HK-2 (cell line): ENCODE results near the gene SNTB2.
"Not testable (repeated sequence)": the region's sequence is repeated elsewhere in the genome, so short reads cannot be mapped to it uniquely, and the experiment has no call there.

Experiments
- DNase-seq: peaks from one replicate; pipeline ENCODE4 v3.0.0-alpha.2; 2018; ENCODE audit not compliant: unreplicated experiment

The SNTB2 gene

GRCh38 chr16:69286941-69287713 lies 100.2 kb downstream of the SNTB2 start:
- no peak for DNase-seq

DNA sequence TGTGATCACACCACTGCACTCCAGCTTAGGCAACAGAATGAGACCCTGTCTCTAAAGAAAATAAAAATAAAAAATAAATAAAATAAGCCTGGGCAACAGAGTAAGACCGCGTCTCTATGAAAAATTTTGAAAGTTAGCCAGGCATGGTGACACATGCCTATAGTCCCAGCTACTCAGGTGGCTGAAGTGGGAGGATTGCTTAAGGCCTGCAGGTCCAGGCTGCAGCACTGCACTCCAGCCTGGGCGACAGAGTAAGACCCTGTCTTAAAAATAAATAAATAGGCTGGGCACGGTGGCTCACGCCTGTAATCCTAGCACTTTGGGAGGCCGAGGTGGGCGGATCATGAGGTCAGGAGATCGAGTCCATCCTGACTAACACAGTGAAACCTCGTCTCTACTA lies 104.7 kb downstream of the SNTB2 start:
- DNase-seq, result not testable (repeated sequence)

DNA sequence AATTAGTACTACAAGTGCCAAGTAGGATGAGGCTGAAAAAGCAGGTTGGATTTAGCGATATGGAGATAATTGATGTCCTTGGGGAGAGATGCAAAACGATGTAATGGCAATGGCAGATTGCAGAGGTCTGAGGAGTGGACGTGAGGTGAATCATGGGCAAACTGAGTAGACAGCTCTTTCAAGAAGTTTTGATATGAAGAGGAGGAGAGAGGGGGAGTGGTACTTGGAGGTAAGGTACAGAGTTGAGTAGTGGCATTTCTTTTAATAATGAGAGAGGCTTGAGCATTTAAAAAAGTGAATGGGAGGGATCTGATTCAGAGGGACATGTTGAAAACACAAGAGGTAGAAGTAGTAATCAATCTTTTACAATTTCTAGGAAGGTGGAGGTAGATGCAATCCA lies 106.4 kb downstream of the SNTB2 start:
- DNase-seq, result no peak

DNA sequence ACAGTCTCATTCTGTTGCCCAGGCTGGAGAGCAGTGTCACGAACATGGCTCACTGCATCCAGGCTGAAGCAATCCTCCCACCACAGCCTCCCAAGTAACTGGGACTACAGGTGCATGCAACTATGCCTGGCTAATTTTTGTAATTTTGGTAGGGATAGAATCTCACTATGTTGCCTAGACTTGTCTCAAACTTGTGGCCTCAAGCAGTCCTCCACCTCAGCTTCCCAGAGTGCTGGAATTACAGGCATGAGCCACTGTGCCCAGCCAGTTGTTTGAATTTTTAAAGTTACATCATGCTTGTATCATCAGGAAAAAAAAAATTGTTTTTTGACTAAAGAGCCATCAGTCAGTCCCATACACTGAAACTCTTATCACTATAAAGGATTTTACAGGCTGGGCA lies 107.1 kb downstream of the SNTB2 start:
- no peak for DNase-seq

DNA sequence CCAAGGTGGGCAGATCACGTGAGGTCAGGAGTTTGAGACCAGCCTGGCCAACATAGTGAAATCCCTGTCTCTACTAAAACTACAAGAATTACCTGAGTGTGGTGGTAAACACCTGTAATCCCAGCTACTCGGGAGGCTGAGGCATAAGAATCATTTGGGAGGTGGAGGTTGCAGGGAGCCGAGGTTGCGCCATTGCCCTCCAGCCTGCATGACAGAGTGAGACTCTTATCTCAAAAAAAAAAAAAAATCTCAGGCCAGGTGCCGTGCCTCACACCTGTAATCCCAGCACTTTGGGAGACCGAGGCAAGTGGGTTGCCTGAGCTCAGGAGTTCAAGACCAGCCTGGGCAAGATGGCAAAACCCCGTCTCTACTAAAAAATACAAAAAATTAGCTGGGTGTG lies 109.8 kb downstream of the SNTB2 start:
- DNase-seq, result not testable (repeated sequence)

- no peak for DNase-seq
These were observed 111.3 kb downstream of the SNTB2 start for GRCh38 chr16:69298261-69298660.

- no peak for DNase-seq
These were observed 114.2 kb downstream of the SNTB2 start for GRCh38 chr16:69301187-69301586.

- no peak for DNase-seq
These were observed 114.9 kb downstream of the SNTB2 start for GRCh38 chr16:69301861-69302260.

DNA sequence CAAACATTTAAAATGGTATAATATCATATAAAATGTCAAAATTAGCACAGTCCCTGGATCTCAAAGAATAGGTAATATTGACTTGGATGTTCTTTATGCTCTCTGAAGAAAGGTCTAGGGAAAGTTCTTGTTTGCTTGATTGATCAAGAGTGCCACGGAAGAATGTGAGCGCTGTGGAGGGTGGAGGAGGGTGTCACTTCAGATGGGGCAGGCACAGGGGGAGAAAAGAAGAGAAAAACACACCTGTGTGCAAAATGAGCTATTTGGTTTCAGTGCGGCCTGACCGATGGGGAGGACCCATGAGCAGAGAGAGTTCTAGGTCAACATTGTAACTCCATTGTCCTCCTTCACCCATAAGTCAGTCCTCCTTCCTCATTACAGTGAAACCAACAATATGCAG lies 115.3 kb downstream of the SNTB2 start:
- no peak for DNase-seq

- no peak for DNase-seq
These were observed 119.1 kb downstream of the SNTB2 start for GRCh38 chr16:69306031-69306430.

DNA sequence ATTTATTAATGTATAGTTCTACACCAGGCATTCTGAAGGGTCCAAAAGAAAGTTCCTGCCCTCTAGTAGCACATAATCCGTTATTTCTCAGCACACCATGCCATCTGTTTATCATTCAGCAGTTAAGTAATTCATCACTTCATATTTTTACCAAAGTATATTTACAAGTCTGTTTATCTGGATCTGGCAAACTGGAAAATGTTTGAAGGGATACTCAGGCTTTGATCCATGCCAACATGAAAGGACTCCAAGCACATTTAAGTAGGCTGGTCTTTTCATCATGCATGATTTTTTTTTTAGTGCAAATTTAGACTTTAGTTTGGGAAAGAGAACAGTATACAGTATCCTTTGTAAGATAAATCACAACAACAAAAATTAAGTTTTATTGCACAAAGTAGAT lies 120.1 kb downstream of the SNTB2 start:
- DNase-seq, result no peak

- DNase-seq, result no peak
These were observed 120.9 kb downstream of the SNTB2 start for GRCh38 chr16:69307856-69308255.

DNA sequence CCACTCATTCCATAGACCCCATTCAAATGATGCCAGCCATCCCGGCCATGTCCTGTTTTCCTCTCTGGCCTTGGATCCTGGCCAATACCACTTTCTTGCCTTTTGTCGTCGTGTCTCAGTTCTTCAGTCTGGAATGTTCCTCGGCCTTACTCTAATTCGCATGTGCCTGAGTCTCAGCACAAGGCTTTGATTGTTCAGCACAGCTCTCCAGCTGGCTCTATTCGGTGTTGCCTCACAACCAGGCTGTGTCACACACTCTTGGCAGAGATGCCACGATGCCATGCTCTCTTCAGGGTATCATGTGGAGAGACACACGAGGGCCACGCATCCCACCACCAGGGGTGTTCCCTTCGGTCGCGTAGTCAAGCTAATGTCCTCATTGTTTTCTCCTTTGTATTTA lies 122.4 kb downstream of the SNTB2 start:
- DNase-seq, result no peak

- DNase-seq, result peak; percentile 99
These were observed 123.9 kb downstream of the SNTB2 start, which contains the start of gene VPS4A for GRCh38 chr16:69310653-69311532. VPS4A (plus strand) TSS chr16:69311350; CDS start chr16:69311512, 162 bp downstream.

GRCh38 chr16:69311533-69312387 lies 124.8 kb downstream of the SNTB2 start:
- DNase-seq, result peak; percentile 63

- DNase-seq, result no peak
These were observed 126.5 kb downstream of the SNTB2 start for GRCh38 chr16:69313469-69313868.

DNA sequence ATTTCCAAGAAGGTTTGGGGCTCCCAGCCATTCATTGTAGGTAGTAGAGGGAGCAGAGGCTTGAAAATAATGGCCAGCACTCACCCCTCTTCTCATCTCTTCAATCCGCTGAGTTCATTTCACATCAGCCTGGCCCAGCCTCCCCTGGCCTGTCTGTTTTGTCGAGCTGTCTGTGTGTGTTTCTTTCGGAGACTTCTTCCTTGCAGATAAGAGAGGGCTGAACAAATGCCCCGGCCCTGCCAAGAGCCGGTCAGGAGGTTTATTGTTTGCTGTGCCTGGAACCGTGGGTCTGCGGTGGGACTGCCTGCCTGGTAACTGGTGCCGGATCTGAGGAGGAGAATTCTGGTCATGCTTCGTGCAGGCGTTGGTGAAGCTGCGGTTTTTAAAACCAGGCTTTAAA lies 127.6 kb downstream of the SNTB2 start:
- DNase-seq, result no peak

DNA sequence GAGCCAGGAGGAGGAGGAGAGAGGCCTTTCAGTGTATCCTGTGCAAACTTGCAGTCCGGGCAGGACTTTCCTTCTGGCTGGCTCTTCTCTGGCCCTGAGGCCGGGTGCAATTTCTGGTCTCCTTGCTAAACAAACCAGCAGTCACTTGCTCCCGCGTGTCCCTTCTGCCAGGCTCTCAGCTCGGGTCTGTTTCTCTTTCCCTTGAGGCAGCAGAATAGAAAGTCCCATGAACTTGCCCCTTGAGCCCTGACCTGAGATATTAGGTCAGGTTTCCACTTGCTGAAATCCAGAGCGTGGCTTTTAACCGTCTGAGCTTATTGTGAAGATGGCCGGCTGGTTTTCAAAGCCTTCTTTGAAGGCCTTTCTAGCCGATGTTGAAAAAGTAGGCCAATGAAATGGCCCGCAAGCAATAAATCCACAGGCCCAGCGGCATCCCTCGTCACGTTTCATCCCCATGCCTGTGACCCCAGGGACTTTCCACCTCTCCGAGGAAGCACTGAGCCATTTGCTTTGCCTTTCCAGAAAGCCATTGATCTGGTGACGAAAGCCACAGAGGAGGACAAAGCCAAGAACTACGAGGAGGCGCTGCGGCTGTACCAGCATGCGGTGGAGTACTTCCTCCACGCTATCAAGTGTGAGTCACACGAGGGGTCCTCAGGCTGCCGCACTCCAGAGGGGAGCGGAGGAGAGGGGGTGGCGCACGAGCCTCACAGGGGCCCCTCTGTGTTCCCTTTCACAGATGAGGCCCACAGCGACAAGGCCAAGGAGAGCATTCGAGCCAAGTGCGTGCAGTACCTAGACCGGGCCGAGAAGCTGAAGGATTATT lies 128.7 kb downstream of the SNTB2 start:
- no peak for DNase-seq

GRCh38 chr16:69316595-69317034 lies 129.7 kb downstream of the SNTB2 start:
- DNase-seq, result no peak

GRCh38 chr16:69318177-69318910 lies 131.4 kb downstream of the SNTB2 start:
- no peak for DNase-seq
